Measurements from ENCODE around the gene PLA2G4B.

PLA2G4B gene

DNA sequence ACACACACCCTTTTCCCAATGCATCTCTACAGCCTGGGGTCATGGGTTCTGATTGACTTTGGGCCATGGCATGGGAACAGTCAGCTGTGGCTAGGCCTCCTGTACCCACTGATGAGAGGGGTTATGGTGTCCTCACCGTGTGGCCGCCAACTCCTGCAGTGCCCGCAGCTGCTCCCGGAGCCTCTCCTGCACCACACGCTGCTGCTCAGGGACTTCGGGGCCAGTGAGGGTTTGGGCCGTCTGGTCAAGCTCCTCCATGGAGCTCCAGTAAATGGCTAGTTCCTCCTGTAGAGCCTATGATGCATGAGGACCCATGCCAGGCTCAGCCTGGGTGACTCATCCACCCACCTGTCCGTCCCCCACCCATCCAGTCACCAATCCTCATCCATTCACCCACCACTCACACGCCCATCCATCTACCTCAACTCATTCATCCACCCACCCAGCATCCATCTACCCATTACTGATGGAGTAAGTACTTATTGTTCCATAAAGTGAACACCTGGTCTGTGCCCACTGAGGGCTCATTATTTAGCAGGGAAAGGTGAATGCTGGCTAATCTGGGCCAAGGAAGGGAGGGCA lies 33.6 kb downstream of the PLA2G4B start:
- no peak for DNase-seq

DNA sequence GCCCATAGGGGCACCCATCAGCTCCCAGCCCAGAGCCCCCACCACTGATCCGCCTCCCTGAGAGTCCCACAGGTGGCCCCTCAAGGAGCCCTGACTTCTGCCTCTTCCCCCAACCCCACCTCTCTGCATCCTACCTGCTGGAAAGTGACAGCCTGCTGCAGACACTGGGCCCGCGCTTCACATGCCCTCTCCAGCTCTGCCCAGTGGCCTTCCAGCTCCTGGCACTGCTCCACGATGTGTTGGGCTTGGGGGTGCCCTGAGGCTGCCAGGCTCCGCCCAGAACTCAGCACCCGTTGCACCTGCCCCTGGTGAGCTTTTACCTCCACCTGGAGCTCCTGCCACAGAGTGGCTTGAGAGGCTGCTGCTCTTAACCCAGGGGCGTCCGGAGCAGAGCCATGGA lies 35.1 kb downstream of the PLA2G4B start:
- DNase-seq: no peak

DNA sequence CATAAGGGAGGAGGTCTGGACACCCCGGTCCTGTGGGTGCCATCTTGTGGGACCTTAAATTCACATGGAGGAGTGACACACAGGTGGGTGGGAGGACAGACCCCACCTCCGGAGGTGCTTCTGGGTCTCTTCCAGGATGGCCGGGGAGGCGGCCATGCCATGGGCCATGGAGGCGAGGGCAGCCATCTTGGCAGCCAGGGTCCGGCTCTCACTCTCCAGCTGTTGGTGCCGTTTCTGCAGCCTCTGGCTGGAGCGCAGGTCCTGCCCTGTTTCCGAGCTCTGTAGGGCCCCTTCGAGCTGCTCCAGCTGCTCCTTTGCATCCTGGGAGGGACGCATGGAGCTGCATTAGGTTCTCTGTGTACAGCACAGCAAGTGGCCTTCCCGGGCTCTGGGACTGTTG lies 36.1 kb downstream of the PLA2G4B start:
- no peak for DNase-seq

DNA sequence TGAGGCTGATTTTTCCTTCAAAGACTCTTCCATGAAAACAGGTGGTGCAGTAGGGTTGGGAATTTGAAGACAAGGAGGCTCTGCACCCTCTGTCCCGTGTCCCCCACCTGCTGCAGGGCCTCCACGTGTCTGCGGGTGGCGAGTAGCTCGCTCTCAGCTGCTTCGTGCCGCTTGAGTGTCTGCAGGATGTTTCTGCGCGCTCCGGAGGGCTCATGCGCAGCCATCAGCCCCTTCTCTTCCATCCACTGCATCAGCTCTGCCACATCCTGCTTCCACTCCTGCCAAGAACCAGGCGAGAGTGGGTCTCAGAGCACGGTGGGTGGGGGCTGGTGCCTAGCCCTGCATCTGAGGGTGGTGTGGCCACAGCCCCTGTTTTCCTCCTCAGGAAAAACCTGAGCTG lies 37.4 kb downstream of the PLA2G4B start:
- DNase-seq: no peak

DNA sequence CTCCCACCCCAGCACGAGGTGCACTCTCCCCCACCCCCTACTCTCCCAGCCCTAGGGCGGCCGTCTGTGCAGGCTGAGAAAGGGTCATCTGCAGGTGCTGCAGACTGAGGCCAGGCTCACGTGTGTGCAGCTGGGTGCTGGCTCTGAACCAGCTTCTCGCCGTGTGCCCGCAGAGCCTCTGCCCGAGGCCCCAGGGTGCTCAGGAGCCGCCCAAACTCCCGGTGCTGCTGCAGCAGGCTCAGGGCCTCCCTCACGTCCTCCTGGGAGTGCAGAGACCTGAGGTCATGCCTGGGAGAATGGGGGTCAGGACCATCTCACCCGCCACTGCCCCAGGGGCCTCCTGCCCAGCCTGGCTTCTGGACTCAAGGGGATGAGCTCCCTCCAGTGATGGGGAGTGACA lies 38.0 kb downstream of the PLA2G4B start:
- no peak for DNase-seq

- DNase-seq: no peak
These were observed 39.1 kb downstream of the PLA2G4B start for GRCh38 chr15:41877631-41878354.

GRCh38 chr15:41878355-41878699 lies 39.7 kb downstream of the PLA2G4B start:
- no peak for DNase-seq

- no peak for DNase-seq
These were observed 40.7 kb downstream of the PLA2G4B start for GRCh38 chr15:41879321-41879845.

- DNase-seq: no peak
These were observed 41.7 kb downstream of the PLA2G4B start for GRCh38 chr15:41880156-41880877.

- DNase-seq: no peak
These were observed 42.4 kb downstream of the PLA2G4B start for GRCh38 chr15:41881086-41881485.

- no peak for DNase-seq
These were observed 42.9 kb downstream of the PLA2G4B start for GRCh38 chr15:41881550-41881919.

DNA sequence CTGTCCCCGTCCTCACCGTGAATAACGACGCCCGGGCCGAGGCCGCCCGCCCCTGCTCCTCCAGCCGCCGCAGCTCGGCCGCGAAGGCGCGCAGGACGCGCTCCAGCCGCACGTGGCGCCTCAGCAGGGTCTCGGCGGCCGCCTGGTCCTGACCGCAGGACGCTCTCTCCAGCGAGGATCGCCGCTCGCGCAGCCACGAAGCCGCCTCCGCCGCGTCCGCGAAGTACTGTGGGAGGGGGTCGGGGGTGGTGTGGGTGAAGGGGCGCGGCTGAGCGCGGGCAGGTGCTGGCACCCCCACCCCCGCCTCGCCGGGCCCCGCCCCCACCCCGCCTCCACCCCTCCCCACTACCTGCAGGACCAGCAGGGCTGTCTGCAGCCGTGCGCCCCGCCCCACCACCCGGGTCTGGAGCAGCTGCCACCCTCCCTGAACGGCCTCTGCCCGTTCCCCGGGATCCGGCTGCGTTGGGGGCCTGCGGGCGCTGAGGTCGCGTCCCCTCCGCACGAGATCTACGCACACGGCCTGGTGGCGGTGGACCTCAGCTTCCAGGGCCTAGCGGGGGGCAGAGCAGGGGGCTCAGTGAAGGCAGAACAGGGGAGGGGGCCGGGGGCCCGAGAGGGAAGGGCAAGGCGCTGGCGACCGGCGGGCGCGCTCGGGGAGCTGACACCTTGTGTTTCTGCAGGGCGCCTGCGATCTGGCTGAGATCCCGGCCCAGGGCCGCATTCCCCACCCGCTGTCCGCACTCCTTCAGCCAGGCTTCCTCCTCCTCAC lies 43.5 kb downstream of the PLA2G4B start:
- DNase-seq: no peak

DNA sequence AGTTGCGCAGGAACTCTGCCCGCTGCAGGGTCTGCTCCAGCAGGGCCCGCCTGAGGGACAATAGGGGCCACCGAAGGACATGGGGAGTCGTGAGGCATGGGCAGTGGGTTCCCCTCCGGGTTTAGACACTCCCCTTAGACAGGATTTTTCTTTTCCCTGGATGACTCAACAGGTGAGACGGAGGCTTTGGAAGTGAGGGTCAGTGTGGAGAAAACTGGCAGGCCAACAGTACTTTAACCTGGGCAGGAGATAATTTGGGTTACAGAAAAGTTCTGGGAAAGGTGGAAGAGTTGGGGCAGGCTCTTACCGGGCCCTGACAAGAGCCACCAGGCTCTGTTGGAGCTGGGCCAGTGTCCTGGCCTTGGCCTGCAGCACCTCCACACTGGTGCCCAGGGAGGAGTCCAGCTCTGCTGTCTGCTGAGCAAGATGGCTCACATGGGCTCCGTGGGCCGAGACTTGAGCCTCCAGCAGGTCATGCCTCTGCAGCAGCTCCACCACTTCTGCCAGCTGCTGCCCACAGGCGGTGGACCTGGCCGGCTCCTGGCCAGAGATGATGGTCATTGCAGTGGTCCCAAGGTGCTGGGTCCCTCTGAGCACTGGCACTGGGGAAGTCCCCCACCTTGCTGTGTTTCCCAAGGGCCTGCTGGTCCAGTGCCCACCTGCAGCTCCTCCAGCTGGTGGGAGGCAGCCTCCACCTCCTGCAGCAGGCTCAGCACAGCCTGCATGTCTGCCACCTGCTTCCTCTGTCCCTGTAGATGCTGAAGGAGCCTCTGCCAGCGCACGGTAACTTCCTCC lies 44.2 kb downstream of the PLA2G4B start:
- DNase-seq: no peak

DNA sequence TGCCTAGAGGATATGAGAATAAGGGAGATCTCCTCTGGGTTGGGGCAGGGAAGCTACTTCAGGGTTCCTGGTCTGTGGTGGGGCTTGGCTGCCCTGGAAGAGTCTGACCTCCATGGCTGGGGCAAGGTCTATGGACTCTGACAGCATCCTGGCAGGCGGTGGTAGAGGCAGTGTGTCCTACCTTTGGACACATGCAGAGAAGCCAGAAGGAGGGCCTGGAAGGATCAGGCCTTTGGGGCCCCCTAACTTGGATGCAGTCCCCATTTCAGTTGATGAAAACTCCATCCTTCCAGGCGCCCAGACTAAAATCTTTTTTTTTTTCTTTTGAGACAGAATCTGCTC lies 44.8 kb downstream of the PLA2G4B start:
- DNase-seq: no peak

- DNase-seq: no peak
These were observed 45.8 kb downstream of the PLA2G4B start for GRCh38 chr15:41884458-41884857.

- DNase-seq: no peak
These were observed 46.7 kb downstream of the PLA2G4B start for GRCh38 chr15:41885321-41885720.

- no peak for DNase-seq
These were observed 47.2 kb downstream of the PLA2G4B start for GRCh38 chr15:41885841-41886240.

GRCh38 chr15:41886741-41887140 lies 48.1 kb downstream of the PLA2G4B start:
- DNase-seq: no peak

DNA sequence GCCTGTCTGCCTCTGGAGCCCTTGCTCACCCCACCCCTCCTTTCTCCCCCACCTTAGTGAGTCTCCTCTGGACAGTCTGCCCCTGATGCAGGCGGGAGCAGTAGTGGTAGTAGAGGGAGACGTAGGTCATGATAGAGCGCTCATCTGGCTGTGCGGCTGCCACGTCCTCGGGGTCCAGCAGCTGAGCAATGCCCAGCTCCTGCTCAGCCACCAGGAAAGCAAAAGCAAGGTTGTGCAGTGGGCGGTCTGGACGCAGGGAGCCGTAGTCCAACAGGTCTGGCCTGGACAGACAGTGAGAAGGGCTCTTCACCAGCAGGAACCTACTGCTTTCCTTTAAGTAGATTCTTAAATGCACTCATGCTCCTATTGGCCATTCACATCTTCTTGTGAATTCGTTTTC lies 48.5 kb downstream of the PLA2G4B start:
- DNase-seq: no peak

- no peak for DNase-seq
These were observed 49.2 kb downstream of the PLA2G4B start for GRCh38 chr15:41887893-41888292.

DNA sequence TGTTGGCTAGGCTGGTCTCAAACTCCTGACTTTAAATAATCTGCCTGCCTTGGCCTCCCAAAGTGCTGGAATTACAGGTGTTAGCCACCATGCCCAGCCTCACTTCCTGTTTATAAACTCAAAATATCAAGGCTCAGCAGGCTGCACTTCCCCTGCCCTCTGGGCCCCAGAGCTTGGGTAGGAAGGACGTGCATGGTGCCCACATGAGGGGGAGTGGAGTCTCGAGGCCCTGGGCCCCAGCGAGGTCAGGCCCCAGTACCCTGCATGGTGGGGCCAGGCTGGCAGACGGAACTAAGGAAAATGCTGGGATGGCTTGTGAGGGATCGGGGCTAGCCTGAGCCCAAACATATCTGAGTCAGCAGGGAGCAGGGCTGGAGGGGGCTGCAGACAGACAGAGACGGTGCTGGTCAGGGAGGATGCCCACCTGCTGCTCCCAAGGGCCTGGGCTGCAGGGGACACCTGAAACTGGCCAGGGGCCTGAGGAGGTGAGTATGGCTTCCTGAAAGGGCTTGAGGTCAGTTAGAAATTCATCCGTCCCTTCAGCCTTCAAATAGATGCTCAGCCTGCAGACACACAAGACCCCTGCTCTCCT lies 50.1 kb downstream of the PLA2G4B start:
- DNase-seq: no peak

DNA sequence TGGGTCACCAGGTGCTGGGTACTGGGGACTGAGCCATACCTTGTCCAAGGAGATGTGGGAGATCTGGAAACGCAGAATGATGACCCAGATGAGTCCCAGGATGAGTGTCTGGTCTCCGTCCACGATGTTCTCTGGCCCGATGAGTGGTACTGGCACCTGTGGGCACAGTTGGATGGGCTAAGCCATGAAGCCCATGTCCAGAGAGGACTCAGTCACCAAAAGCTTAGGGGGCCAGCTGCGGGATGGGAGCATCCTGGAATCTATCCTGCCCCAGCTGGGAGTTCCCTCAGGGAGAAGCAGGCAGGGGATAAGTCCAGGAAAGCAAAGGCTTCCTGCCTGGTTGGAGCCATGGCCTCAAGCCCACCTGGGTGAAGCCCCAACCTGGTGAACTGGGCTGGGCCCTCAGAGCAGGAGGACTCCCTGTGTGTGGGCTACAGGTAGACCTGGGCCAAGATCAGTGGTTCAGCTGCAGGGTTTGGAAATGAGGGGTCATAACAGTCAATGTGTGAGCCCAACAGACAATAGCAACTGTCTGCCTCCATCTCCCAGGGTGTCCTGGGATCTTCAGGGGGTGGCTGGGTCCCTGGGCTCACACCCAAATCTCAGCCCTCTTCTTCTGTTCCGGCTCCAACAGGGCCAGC lies 51.5 kb downstream of the PLA2G4B start:
- DNase-seq: no peak

Data from EL (cell line).